ENCODE results near the gene INAVA.
A peak's percentile ranks its signal among the peaks of the same experiment; 100 is the strongest.
"Not testable (repeated sequence)": the region's sequence is repeated elsewhere in the genome, so short reads cannot be mapped to it uniquely, and the experiment has no call there.

The INAVA gene

GRCh38 chr1:200923601-200924000, 28.9 kb downstream of the INAVA start:
- no peak for DNase-seq

- DNase-seq = peak; percentile 55
Measured at GRCh38 chr1:200925831-200926230, 31.1 kb downstream of the INAVA start.

- DNase-seq = no peak
Measured at GRCh38 chr1:200929530-200930278, 35.0 kb downstream of the INAVA start.

GRCh38 chr1:200930285-200930684, 35.6 kb downstream of the INAVA start:
- DNase-seq = not testable (repeated sequence)

- DNase-seq = no peak
Measured at GRCh38 chr1:200931776-200932175, 37.1 kb downstream of the INAVA start.

GRCh38 chr1:200934676-200935245, 40.1 kb downstream of the INAVA start:
- no peak for DNase-seq

GRCh38 chr1:200935286-200935962, 40.7 kb downstream of the INAVA start:
- not testable (repeated sequence) for DNase-seq

GRCh38 chr1:200938955-200939354, 44.3 kb downstream of the INAVA start:
- DNase-seq = no peak

- DNase-seq = no peak
Measured at GRCh38 chr1:200945111-200945510, 50.4 kb downstream of the INAVA start.

- DNase-seq = no peak
Measured at GRCh38 chr1:200947059-200947566, 52.4 kb downstream of the INAVA start.

GRCh38 chr1:200949626-200950025, 54.9 kb downstream of the INAVA start:
- no peak for DNase-seq

GRCh38 chr1:200951016-200951415, 56.3 kb downstream of the INAVA start:
- DNase-seq = no peak

- no peak for DNase-seq
Measured at GRCh38 chr1:200954434-200954833, 59.7 kb downstream of the INAVA start.

- DNase-seq = no peak
Measured at GRCh38 chr1:200958597-200958996, 63.9 kb downstream of the INAVA start.

- DNase-seq = no peak
Measured at GRCh38 chr1:200959411-200959921, 64.8 kb downstream of the INAVA start.

GRCh38 chr1:200960236-200960947, 65.7 kb downstream of the INAVA start:
- no peak for DNase-seq

GRCh38 chr1:200960948-200961340, 66.2 kb downstream of the INAVA start:
- DNase-seq = no peak

- DNase-seq = not testable (repeated sequence)
Measured at GRCh38 chr1:200962151-200962550, 67.5 kb downstream of the INAVA start.

GRCh38 chr1:200962631-200963030, 67.9 kb downstream of the INAVA start:
- no peak for DNase-seq

GRCh38 chr1:200963076-200963475, 68.4 kb downstream of the INAVA start:
- peak; percentile 42 for DNase-seq

GRCh38 chr1:200963888-200964287, 69.2 kb downstream of the INAVA start:
- DNase-seq = not testable (repeated sequence)

All from NCI-H226 (cell line).